H9 (cell line): ENCODE results near the gene ATRIP. TPM values are rescaled to one million over a fixed set of nuclear protein-coding genes. Genes with fewer than 3 reads are reported as not detected.

Experiments used
- DNase-seq: peaks from one replicate; pipeline ENCODE4 v3.0.0-alpha.2; 2017
- H2AFZ ChIP-seq: one replicate; pipeline ENCODE4 v1.6.1; 2013; ENCODE audit warnings: mild to moderate bottlenecking, low read length, control low read depth, moderate library complexity
- H2AK5ac ChIP-seq: 2 replicates; pipeline ENCODE4 v1.6.1; 2013; ENCODE audit warnings: low read length, control low read depth, mixed read lengths; ENCODE audit not compliant: insufficient read length
- H2BK120ac ChIP-seq: one replicate; pipeline ENCODE4 v1.6.1; 2013; ENCODE audit warnings: low read depth, mild to moderate bottlenecking, low read length, control low read depth, inconsistent platforms; ENCODE audit not compliant: poor library complexity, severe bottlenecking
- H2BK12ac ChIP-seq: 2 replicates; pipeline ENCODE4 v1.6.1; 2013; ENCODE audit warnings: low read length, control low read depth, mixed read lengths, low read depth; ENCODE audit not compliant: insufficient read length
- H2BK15ac ChIP-seq: 2 replicates; pipeline ENCODE4 v1.6.1; 2013; ENCODE audit warnings: low read depth, low read length, control low read depth
- H2BK20ac ChIP-seq: one replicate; pipeline ENCODE4 v1.6.1; 2013; ENCODE audit warnings: low read depth, mild to moderate bottlenecking, low read length, control low read depth, inconsistent platforms; ENCODE audit not compliant: poor library complexity, severe bottlenecking
- H2BK5ac ChIP-seq: 2 replicates; pipeline ENCODE4 v1.6.1; 2013; ENCODE audit warnings: low read length, control low read depth, mixed read lengths; ENCODE audit not compliant: insufficient read length
- H3K14ac ChIP-seq: 2 replicates; pipeline ENCODE4 v1.6.1; 2013; ENCODE audit warnings: low read length, control low read depth; ENCODE audit not compliant: insufficient read depth
- H3K18ac ChIP-seq: 2 replicates; pipeline ENCODE4 v1.6.1; 2013; ENCODE audit warnings: low read depth, mild to moderate bottlenecking, mixed read lengths, low read length, control low read depth; ENCODE audit not compliant: insufficient read length
- H3K23ac ChIP-seq: 2 replicates; pipeline ENCODE4 v1.6.1; 2013; ENCODE audit warnings: low read length, control low read depth, mixed read lengths, low read depth; ENCODE audit not compliant: insufficient read length
- H3K23me2 ChIP-seq: 2 replicates; pipeline ENCODE4 v1.6.1; 2013; ENCODE audit warnings: low read depth, mild to moderate bottlenecking, mixed read lengths, low read length, control low read depth; ENCODE audit not compliant: insufficient read length, poor library complexity, severe bottlenecking
- H3K27ac ChIP-seq: 2 replicates; pipeline ENCODE4 v1.5.1; 2013; ENCODE audit warnings: low read length, control low read depth, mixed read lengths, low read depth; ENCODE audit not compliant: insufficient read length
- H3K27me3 ChIP-seq: 2 replicates; pipeline ENCODE4 v1.6.1; 2013; ENCODE audit warnings: low read length, control low read depth, inconsistent platforms; ENCODE audit not compliant: insufficient read depth
- H3K4ac ChIP-seq: 2 replicates; pipeline ENCODE4 v1.6.1; 2013; ENCODE audit warnings: low read depth, mild to moderate bottlenecking, control low read depth, inconsistent platforms, low read length, moderate library complexity
- H3K4me1 ChIP-seq: 2 replicates; pipeline ENCODE4 v1.6.1; 2013; ENCODE audit warnings: low read length, control low read depth, inconsistent platforms; ENCODE audit not compliant: insufficient read depth
- H3K4me2 ChIP-seq: 2 replicates; pipeline ENCODE4 v1.6.1; 2013; ENCODE audit warnings: low read length, control low read depth, mixed read lengths; ENCODE audit not compliant: insufficient read length, insufficient read depth
- H3K56ac ChIP-seq: 2 replicates; pipeline ENCODE4 v1.6.1; 2013; ENCODE audit warnings: low read depth, mild to moderate bottlenecking, mixed read lengths, low read length, control low read depth; ENCODE audit not compliant: insufficient read length
- H3K79me1 ChIP-seq: 2 replicates; pipeline ENCODE4 v1.6.1; 2013; ENCODE audit warnings: low read depth, mild to moderate bottlenecking, moderate library complexity, low read length, control low read depth, inconsistent platforms; ENCODE audit not compliant: insufficient read depth, poor library complexity, severe bottlenecking
- H3K79me2 ChIP-seq: 2 replicates; pipeline ENCODE4 v1.6.1; 2013; ENCODE audit warnings: low read length, control low read depth, inconsistent platforms; ENCODE audit not compliant: insufficient read depth
- H3K9ac ChIP-seq: 2 replicates; pipeline ENCODE4 v1.6.1; 2013; ENCODE audit warnings: low read length, control low read depth, mixed read lengths; ENCODE audit not compliant: insufficient read length; ENCODE audit errors: extremely low read depth
- H3K9me3 ChIP-seq: one replicate; pipeline ENCODE4 v1.6.1; 2013; ENCODE audit warnings: low read depth, low read length, inconsistent platforms; ENCODE audit not compliant: control insufficient read depth
- H3T11ph ChIP-seq: one replicate; pipeline ENCODE4 v1.6.1; 2013; ENCODE audit warnings: mild to moderate bottlenecking, low read length, control low read depth, inconsistent platforms
- H4K20me1 ChIP-seq: one replicate; pipeline ENCODE4 v1.6.1; 2013; ENCODE audit not compliant: control insufficient read depth, insufficient read length, insufficient read depth
- H4K5ac ChIP-seq: 2 replicates; pipeline ENCODE4 v1.6.1; 2013; ENCODE audit warnings: low read depth, mild to moderate bottlenecking, mixed read lengths, low read length, control low read depth; ENCODE audit not compliant: insufficient read length
- H4K8ac ChIP-seq: replicated peaks from 2 replicates; pipeline ENCODE4 v1.6.1; 2013; ENCODE audit warnings: low read length, control low read depth, mixed read lengths, low read depth; ENCODE audit not compliant: insufficient read length
- H4K91ac ChIP-seq: 2 replicates; pipeline ENCODE4 v1.6.1; 2013; ENCODE audit warnings: low read depth, mild to moderate bottlenecking, moderate library complexity, mixed read lengths, low read length, control low read depth; ENCODE audit not compliant: insufficient read length
- H3K27ac Mint-ChIP-seq, 3 experiments: 2 replicates in 2 of 3; 3 replicates in 1 of 3; pipeline ENCODE4 v1.8.0; 2020 to 2021; ENCODE audit warnings: mixed read lengths in 3 of 3, mild to moderate bottlenecking in 1 of 3, moderate library complexity in 1 of 3
- H3K27me3 Mint-ChIP-seq: 2 replicates; pipeline ENCODE4 v1.8.0; 2021; ENCODE audit warnings: low read depth, mild to moderate bottlenecking, moderate library complexity, mixed read lengths
- H3K36me3 Mint-ChIP-seq, 3 experiments: 2 replicates in 2 of 3; 3 replicates in 1 of 3; pipeline ENCODE4 v1.8.0; 2020 to 2021; ENCODE audit warnings: low read depth in 3 of 3, mixed read lengths in 3 of 3; ENCODE audit not compliant: insufficient read depth in 1 of 3
- H3K4me1 Mint-ChIP-seq, 2 experiments: 2 replicates each; pipeline ENCODE4 v1.8.0; 2020; ENCODE audit warnings: mixed read lengths in 2 of 2
- H3K4me3 Mint-ChIP-seq, 2 experiments: 2 replicates in 1 of 2; 3 replicates in 1 of 2; pipeline ENCODE4 v1.8.0; 2020 to 2021; ENCODE audit warnings: mild to moderate bottlenecking in 2 of 2, mixed read lengths in 2 of 2, moderate library complexity in 1 of 2
- H3K9me3 Mint-ChIP-seq, 2 experiments: 2 replicates in 1 of 2; 3 replicates in 1 of 2; pipeline ENCODE4 v1.8.0; 2020; ENCODE audit warnings: mild to moderate bottlenecking in 2 of 2, mixed read lengths in 2 of 2, moderate library complexity in 1 of 2
- CTCF ChIP-seq: fragments of 200-600 bp; sonication (generic); conservative IDR thresholded peaks from 3 replicates; pipeline ENCODE4 v1.8.0; 2021; ENCODE audit warnings: antibody characterized with exemption, mild to moderate bottlenecking
- WGBS: extraction: QIAGEN DNeasy Blood & Tissue Kit; methylation state at CpG from one replicate; pipeline ENCODE4 v1.1.7; 2013; ENCODE audit warnings: missing lambda C conversion rate, low lambda C conversion rate, mixed read lengths; ENCODE audit not compliant: insufficient read length; ENCODE audit errors: extremely low coverage; 5-methylcytosine and 5-hydroxymethylcytosine counted together
- total RNA-seq: library from RNA; stranded (reverse); gene quantifications from 2 replicates; pipeline ENCODE4 v1.2.1, GENCODE V29; 2021

ATRIP gene
- total RNA-seq, 1 experiment from 2014 or later = 16.3 TPM

GRCh38 chr3:48474619-48475018, 28.1 kb downstream of the ATRIP start:
- peak overlapping the region; percentile 9 for H3K27ac ChIP-seq
- H3K27me3 ChIP-seq = no peaks in the 10 kb centered on the region
- Mint-ChIP-seq H3K27ac (peak overlapping the region; percentile 89 to 97 (median 92); a peak in 6 of 7 replicates), H3K4me1 (peaks cover 46 to 50% of the 10 kb centered on the region in 2 experiments), H3K36me3 (peaks cover 5 to 8% (median 6%) of the 10 kb centered on the region in 3 experiments; a peak in 5 of 7 replicates), H3K4me3 (peak overlapping the region; percentile 16 to 49; a peak in 3 of 5 replicates), H3K27me3 (no peaks in the 10 kb centered on the region), H3K9me3 (no peaks in the 10 kb centered on the region; a peak in 1 of 5 replicates)
- no peaks in the 10 kb centered on the region for H3K79me1 ChIP-seq
- peak overlapping the region; percentile 11 for H3K4me2 ChIP-seq
- no peak overlapping the region for H2AK5ac ChIP-seq
- H4K5ac ChIP-seq = no peak overlapping the region
- no peak overlapping the region for H3K23ac ChIP-seq
- H3K4ac ChIP-seq = no peak overlapping the region
- no peaks in the 10 kb centered on the region for H3K9me3 ChIP-seq
- H2BK20ac ChIP-seq = no peak overlapping the region
- no peak overlapping the region for H3K56ac ChIP-seq
- no peaks in the 10 kb centered on the region for H4K20me1 ChIP-seq
- no peak overlapping the region for H2BK120ac ChIP-seq
- no peak overlapping the region for H2BK15ac ChIP-seq
- H2BK5ac ChIP-seq = no peak overlapping the region
- H3K23me2 ChIP-seq = peaks cover 5% of the 10 kb centered on the region
- TF ChIP-seq CTCF = no peak
- H2AFZ ChIP-seq = no peak overlapping the region
- no CpG with 5 or more reads among the region's 4 CpGs for WGBS
- H3K79me2 ChIP-seq = no peaks in the 10 kb centered on the region
- peak; percentile 97 for DNase-seq
- no peak overlapping the region for H2BK12ac ChIP-seq
- no peak overlapping the region for H3T11ph ChIP-seq
- H4K91ac ChIP-seq = no peak overlapping the region
- peaks cover 7% of the 10 kb centered on the region; the same call in 1 of the 2 replicates for H3K4me1 ChIP-seq
- no peak overlapping the region for H3K14ac ChIP-seq
- no peak overlapping the region for H4K8ac ChIP-seq
- H3K18ac ChIP-seq = peak overlapping the region; percentile 42
- no peak overlapping the region for H3K9ac ChIP-seq
